ENCODE measurements around the gene ABCB10. TPM values are rescaled to one million over a fixed set of nuclear protein-coding genes. Genes with fewer than 3 reads are reported as not detected.
"Not testable (repeated sequence)": the region's sequence is repeated elsewhere in the genome, so short reads cannot be mapped to it uniquely, and the experiment has no call there.

The ABCB10 gene
- total RNA-seq, 4 donors from 2014 or later: 11.4 to 13.2 (median 12.2) TPM

DNA sequence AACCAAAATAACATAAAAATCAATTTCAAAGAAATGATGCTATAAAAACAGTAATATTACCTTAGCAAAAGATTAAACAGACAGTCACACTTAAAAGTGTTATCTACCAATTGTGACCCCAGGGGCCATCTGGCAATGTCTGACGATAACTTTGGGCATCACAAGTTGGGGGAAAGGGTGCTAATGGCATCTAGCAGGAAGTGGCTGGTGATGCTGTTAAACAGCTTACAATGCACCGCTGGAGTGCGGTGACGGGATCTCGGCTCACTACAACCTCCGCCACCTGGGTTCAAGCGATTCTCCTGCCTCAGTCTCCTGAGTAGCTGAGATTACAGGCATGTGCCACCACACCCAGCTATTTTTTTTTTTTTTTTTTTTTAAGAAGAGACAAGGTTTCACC lies 78.0 kb downstream of the ABCB10 start:
- intact Hi-C loops (cut with DNase I; ENCODE audit: low total_unique reads): loop anchor here (10.0 kb wide), 1 partner anchor 226 kb away; no protein-coding TSS in a partner anchor
- WGBS, 2 donors: 94 to 95% methylated on average over 7 of the region's 7 CpGs
- DNase-seq (ENCODE audit: low spot score in 2 of 2): no peak

GRCh38 chr1:229479660-229480399 lies 78.7 kb downstream of the ABCB10 start:
- H3K4me3 ChIP-seq (ENCODE audit: low read depth, poor library complexity, severe bottlenecking): no peak overlapping the region
- no peak for DNase-seq (ENCODE audit: low spot score in 2 of 2)
- WGBS, 2 donors: 80 to 85% methylated on average over 10 of the region's 10 CpGs
- TF ChIP-seq, protein P1, sequence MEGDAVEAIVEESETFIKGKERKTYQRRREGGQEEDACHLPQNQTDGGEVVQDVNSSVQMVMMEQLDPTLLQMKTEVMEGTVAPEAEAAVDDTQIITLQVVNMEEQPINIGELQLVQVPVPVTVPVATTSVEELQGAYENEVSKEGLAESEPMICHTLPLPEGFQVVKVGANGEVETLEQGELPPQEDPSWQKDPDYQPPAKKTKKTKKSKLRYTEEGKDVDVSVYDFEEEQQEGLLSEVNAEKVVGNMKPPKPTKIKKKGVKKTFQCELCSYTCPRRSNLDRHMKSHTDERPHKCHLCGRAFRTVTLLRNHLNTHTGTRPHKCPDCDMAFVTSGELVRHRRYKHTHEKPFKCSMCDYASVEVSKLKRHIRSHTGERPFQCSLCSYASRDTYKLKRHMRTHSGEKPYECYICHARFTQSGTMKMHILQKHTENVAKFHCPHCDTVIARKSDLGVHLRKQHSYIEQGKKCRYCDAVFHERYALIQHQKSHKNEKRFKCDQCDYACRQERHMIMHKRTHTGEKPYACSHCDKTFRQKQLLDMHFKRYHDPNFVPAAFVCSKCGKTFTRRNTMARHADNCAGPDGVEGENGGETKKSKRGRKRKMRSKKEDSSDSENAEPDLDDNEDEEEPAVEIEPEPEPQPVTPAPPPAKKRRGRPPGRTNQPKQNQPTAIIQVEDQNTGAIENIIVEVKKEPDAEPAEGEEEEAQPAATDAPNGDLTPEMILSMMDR (IDR thresholded peaks at IDR 0.05): no peak
- TF ChIP-seq POLR2A (IDR thresholded peaks at IDR 0.05): no peak
- intact Hi-C loops (cut with DNase I; ENCODE audit: low total_unique reads): loop anchor here (10.0 kb wide), 1 partner anchor 225 kb away; no protein-coding TSS in a partner anchor

More for the DNA sequence above, 78.0 kb downstream of the ABCB10 start:
- TF ChIP-seq, protein P1 (IDR thresholded peaks at IDR 0.05): no peak
- TF ChIP-seq POLR2A (IDR thresholded peaks at IDR 0.05): no peak
- no peak overlapping the region for H3K4me3 ChIP-seq (ENCODE audit: low read depth, poor library complexity, severe bottlenecking)

DNA sequence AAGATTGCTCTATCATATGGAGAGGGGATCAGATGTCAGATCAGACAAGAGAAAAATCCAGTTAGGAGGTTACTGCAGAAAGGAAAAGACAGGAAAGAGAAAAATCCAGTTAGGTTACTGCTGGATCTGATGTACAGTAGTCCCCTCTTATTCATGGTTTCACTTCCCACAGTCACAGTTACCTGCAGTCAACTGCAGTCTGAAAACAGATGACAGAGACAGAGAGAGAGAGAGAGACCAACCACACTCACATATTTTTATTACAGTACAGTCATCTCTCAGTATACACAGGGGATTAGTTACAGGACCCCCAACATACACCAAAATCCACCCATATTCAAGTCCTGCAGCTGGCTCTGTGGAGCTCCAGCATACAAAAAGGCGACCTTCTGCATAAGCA lies 79.7 kb downstream of the ABCB10 start:
- DNase-seq (ENCODE audit: low spot score in 2 of 2): no peak
- intact Hi-C loops (cut with DNase I; ENCODE audit: low total_unique reads): no loop called here
- no peak for TF ChIP-seq POLR2A (IDR thresholded peaks at IDR 0.05)
- TF ChIP-seq, protein P1 (IDR thresholded peaks at IDR 0.05): no peak
- H3K4me3 ChIP-seq (ENCODE audit: low read depth, poor library complexity, severe bottlenecking): no peak overlapping the region
- WGBS, 2 donors: 96 to 97% methylated on average over 1 of the region's 1 CpG

GRCh38 chr1:229475859-229476258 lies 82.6 kb downstream of the ABCB10 start:
- WGBS, 2 donors: 93 to 95% methylated on average over 13 of the region's 13 CpGs
- intact Hi-C loops (cut with DNase I; ENCODE audit: low total_unique reads); DNase-seq (ENCODE audit: low spot score in 2 of 2); H3K4me3 ChIP-seq (ENCODE audit: low read depth, poor library complexity, severe bottlenecking): not testable (repeated sequence)

DNA sequence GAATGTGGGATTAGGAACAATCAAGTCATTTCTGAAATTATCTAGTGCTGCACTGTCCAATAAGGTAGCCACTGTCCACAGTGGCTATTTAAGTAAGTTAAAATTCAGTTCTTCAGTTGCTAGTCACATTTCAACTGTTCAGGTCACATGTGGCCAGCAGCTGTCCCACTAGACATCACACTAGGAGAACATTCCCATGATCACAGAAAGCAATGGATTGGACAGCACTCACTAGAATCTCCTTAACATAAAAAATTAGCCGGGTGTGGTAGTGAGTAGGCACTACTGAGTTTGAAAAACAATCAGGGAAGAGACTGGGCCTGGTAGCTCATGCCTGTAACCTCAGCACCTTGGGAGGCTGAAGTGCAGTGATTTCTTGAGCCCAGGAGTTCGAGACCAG lies 84.0 kb downstream of the ABCB10 start:
- H3K4me3 ChIP-seq (ENCODE audit: low read depth, poor library complexity, severe bottlenecking): no peak overlapping the region
- intact Hi-C loops (cut with DNase I; ENCODE audit: low total_unique reads): no loop called here
- 77 to 87% methylated on average over 2 of the region's 2 CpGs for WGBS, 2 donors
- TF ChIP-seq, protein P1 (IDR thresholded peaks at IDR 0.05): no peak
- no peak for TF ChIP-seq POLR2A (IDR thresholded peaks at IDR 0.05)
- no peak for DNase-seq (ENCODE audit: low spot score in 2 of 2)

- intact Hi-C loops (cut with DNase I; ENCODE audit: low total_unique reads): no loop called here
- no peak for DNase-seq (ENCODE audit: low spot score in 2 of 2)
- 83 to 96% methylated on average over 3 of the region's 3 CpGs for WGBS, 2 donors
- no peak overlapping the region for H3K4me3 ChIP-seq (ENCODE audit: low read depth, poor library complexity, severe bottlenecking)
- no peak for TF ChIP-seq POLR2A (IDR thresholded peaks at IDR 0.05)
- TF ChIP-seq, protein P1 (IDR thresholded peaks at IDR 0.05): no peak
These were observed 87.3 kb downstream of the ABCB10 start for GRCh38 chr1:229471175-229471574.

All from lower leg skin (tissue), 4 donors.